Cardiac fibroblast (primary cell): ENCODE measurements around the gene PNPLA8.
A peak's percentile ranks its signal among the peaks of the same experiment; 100 is the strongest.

ENCODE experiments used
- DNase-seq, 2 donors: peaks; one replicate each; pipeline versions ENCODE4 v3.0.0 to v3.0.0-alpha.2; 2010; ENCODE audit warnings: low read depth in 2 of 2
- H3K4me3 ChIP-seq, 2 donors: replicated peaks in 1 of 2; 1 replicate in 1 of 2; 2 replicates in 1 of 2; pipeline ENCODE4 v1.5.1; 2011; ENCODE audit warnings: low read depth in 2 of 2, low read length in 2 of 2, mild to moderate bottlenecking in 2 of 2, moderate library complexity in 1 of 2
- TF ChIP-seq, protein P1 (sequence below): IDR thresholded peaks from one replicate; pipeline ENCODE4 v1.5.1; 2011; ENCODE audit warnings: low read depth, mild to moderate bottlenecking, low read length, inconsistent platforms

The PNPLA8 gene

DNA sequence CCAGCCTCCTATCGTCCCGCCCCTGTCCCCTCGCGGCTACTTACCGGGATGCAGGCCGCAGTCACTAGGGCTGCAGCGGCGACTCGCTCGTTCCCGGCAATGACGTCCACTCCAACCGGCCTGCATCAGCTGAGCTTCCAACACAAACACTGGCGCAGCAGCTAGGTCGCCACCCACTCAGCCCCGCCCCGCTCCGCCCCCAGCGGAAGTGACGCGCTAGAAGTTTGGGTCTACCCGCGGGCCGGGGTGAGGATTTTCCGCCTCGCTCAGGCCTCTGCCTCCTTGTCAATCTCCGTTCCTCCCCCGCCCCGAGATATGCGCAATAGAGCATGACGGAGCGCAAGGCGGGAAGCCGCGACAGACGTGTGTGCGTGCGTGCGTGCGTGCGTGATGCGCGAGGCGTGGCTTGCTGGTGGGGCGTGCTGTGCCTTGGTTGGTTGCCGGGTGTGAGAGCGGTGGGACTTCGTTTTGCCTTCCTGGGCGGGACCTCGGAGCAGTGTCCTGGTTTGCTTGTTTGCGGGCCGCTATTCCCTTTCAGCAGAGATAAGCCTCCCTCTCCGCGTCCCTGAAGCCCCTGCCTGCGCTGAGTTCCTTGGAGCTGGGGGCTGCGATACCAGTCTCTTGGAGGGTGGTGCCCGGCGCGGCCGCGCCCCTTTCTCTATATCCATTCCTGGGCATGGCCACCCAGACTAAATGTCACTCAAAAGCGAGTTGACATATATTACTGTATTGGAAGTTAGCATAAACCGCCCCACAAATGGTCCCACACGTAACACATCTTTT is at the start of gene PNPLA8:
Gene PNPLA8, minus strand, starts transcription at position 151 of the 783 bp plus-strand sequence. CDS start 10,644 bp downstream, outside the sequence.
- H3K4me3 ChIP-seq: peak within 1 kb of the TSS; percentile 84 to 89
- TF ChIP-seq, protein P1, sequence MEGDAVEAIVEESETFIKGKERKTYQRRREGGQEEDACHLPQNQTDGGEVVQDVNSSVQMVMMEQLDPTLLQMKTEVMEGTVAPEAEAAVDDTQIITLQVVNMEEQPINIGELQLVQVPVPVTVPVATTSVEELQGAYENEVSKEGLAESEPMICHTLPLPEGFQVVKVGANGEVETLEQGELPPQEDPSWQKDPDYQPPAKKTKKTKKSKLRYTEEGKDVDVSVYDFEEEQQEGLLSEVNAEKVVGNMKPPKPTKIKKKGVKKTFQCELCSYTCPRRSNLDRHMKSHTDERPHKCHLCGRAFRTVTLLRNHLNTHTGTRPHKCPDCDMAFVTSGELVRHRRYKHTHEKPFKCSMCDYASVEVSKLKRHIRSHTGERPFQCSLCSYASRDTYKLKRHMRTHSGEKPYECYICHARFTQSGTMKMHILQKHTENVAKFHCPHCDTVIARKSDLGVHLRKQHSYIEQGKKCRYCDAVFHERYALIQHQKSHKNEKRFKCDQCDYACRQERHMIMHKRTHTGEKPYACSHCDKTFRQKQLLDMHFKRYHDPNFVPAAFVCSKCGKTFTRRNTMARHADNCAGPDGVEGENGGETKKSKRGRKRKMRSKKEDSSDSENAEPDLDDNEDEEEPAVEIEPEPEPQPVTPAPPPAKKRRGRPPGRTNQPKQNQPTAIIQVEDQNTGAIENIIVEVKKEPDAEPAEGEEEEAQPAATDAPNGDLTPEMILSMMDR: no peak
- peak; percentile 100 for DNase-seq

- no peak for DNase-seq
- no peak overlapping the region for H3K4me3 ChIP-seq
- TF ChIP-seq, protein P1: no peak
Observed at GRCh38 chr7:108575156-108575555, 49.2 kb upstream of the PNPLA8 start.

DNA sequence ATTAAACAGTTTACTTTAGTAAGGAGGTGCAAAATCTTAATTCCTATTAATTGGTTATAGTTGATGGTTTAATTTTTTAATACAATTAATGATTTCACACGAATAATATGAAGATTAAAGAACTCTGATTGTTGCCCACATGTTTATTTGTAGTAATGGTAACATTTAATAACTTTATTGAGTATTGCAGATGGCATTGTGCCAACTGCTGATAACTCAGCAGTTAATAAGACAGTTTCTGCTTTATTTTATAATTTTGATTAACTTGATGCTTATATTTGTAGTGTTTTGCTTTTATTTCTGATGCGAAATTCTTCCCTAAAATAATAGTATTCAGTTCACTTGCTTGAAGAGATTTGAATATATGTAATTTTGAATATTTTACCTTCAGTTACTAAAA is 46.5 kb upstream of the PNPLA8 start:
- no peak for DNase-seq
- H3K4me3 ChIP-seq: no peak overlapping the region
- TF ChIP-seq, protein P1: no peak

DNA sequence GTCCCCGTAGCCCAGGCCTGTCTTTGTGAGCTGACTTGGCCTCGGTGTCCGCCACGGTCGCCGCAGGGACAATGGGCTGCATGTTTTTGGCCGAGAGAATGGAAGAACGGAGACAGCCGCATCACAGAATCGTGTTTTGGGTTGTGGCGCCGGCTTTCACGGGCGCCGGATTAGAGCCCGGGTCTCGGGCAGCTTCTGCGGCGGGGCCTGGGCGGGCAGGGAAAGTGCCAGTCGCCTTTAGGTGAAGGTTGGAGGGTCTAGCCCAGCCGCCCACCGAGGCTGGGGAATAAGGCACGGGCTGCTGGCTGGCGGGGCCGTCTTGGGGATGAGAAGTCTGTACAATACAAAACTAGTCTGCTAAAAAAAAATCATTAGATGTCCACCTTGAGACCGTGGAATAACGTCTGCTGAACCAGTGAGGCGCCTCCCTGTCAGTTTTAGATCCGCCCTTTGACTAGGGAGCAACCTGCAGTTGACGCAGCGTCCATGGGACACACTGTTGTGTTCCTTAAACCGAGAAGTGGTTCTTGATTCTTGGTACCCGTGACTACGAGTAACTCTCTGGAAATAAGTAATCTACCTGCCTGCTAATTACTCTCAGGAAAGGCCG is 44.3 kb upstream of the PNPLA8 start:
- TF ChIP-seq, protein P1: no peak
- peak; percentile 55 to 56 for DNase-seq
- peak overlapping the region; percentile 93 to 97 for H3K4me3 ChIP-seq

- peak within 1 kb of the TSS; percentile 93 to 97 for H3K4me3 ChIP-seq
- TF ChIP-seq, protein P1: no peak
- DNase-seq: peak; percentile 100
Observed at GRCh38 chr7:108569381-108570145, 43.6 kb upstream of the PNPLA8 start, which contains the start of the genes DNAJB9 and THAP5. Gene DNAJB9, plus strand, starts transcription at chr7:108569874. Its CDS starts 1,853 bp downstream, at chr7:108571727. Gene THAP5, minus strand, starts transcription at chr7:108569706. Its CDS starts 137 bp downstream, at chr7:108569569.

GRCh38 chr7:108568801-108569380 is 43.0 kb upstream of the PNPLA8 start:
- TF ChIP-seq, protein P1: no peak
- DNase-seq: no peak

More at GRCh38 chr7:108568801-108569380, 43.0 kb upstream of the PNPLA8 start:
- peak overlapping the region; percentile 93 to 97 for H3K4me3 ChIP-seq
